ENCODE measurements around the gene SORCS2.

The SORCS2 gene

DNA sequence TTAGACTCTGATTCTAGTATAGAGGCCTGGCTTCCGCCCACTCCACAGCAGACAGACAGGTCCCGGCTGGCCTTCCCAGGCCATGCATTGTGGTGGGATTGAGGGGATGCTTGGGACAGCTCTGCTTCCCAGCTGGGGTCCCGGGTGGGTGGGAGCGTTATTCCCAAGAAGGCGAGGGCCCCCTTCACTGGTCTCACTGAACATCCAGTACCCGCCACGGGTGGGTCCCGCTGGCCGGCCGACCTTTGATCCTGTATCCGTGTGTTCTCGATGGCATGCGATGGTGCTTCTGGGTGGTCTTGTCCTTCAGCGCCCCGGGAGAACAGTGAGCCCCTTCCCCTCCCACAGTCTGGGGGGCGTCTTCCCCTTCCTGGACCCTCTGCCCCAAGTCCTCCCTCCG, 515.9 kb downstream of the SORCS2 start:
- TF ChIP-seq FOXP2 (optimal IDR thresholded peaks at IDR 0.05; ENCODE audit: borderline replicate concordance, extremely low read depth, extremely low read length, insufficient read depth) (no peak), POLR2AphosphoS5 (IDR thresholded peaks at IDR 0.05; ENCODE audit: low read depth, low read length) (no peak), TAF1 (IDR thresholded peaks at IDR 0.05; ENCODE audit: borderline replicate concordance, insufficient read depth, low read length) (no peak), SIN3A (IDR thresholded peaks at IDR 0.05; ENCODE audit: borderline replicate concordance, insufficient read depth, low read length) (no peak)

GRCh38 chr4:7708981-7709380, 516.6 kb downstream of the SORCS2 start:
- TF ChIP-seq POLR2AphosphoS5 (IDR thresholded peaks at IDR 0.05; ENCODE audit: low read depth, low read length) (no peak), FOXP2 (optimal IDR thresholded peaks at IDR 0.05; ENCODE audit: borderline replicate concordance, extremely low read depth, extremely low read length, insufficient read depth) (no peak), REST (IDR thresholded peaks at IDR 0.05; ENCODE audit: insufficient read depth in 1 of 2, low read depth in 2 of 2, low read length in 2 of 2) (no peak), SIN3A (IDR thresholded peaks at IDR 0.05; ENCODE audit: borderline replicate concordance, insufficient read depth, low read length) (no peak), TAF1 (IDR thresholded peaks at IDR 0.05; ENCODE audit: borderline replicate concordance, insufficient read depth, low read length) (no peak)

DNA sequence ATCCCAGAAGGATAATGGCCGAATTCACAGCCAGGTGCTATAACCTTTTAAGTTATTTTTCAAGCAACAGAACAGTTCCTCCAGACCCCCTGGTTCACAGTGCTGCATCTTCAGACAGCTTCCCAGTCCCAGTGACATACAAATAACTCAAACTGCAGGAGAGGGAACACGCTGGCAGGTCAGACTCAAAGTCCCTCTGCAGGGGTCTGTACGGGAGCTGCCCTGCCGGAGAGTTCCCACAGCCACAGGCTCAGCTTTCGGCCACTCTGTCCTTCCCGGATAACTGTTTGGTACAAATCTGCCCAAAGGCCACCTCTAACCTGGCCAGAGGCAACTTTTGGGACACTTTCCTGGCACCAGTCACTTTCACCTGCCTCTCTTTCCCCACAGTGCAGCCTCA, 517.1 kb downstream of the SORCS2 start:
- TF ChIP-seq SIN3A (IDR thresholded peaks at IDR 0.05; ENCODE audit: borderline replicate concordance, insufficient read depth, low read length) (no peak), REST (IDR thresholded peaks at IDR 0.05; ENCODE audit: insufficient read depth in 1 of 2, low read depth in 2 of 2, low read length in 2 of 2) (no peak), TAF1 (IDR thresholded peaks at IDR 0.05; ENCODE audit: borderline replicate concordance, insufficient read depth, low read length) (no peak), POLR2AphosphoS5 (IDR thresholded peaks at IDR 0.05; ENCODE audit: low read depth, low read length) (no peak), FOXP2 (optimal IDR thresholded peaks at IDR 0.05; ENCODE audit: borderline replicate concordance, extremely low read depth, extremely low read length, insufficient read depth) (no peak)

GRCh38 chr4:7710126-7710525, 517.8 kb downstream of the SORCS2 start:
- TF ChIP-seq TAF1 (IDR thresholded peaks at IDR 0.05; ENCODE audit: borderline replicate concordance, insufficient read depth, low read length) (no peak), POLR2AphosphoS5 (IDR thresholded peaks at IDR 0.05; ENCODE audit: low read depth, low read length) (no peak), FOXP2 (optimal IDR thresholded peaks at IDR 0.05; ENCODE audit: borderline replicate concordance, extremely low read depth, extremely low read length, insufficient read depth) (no peak), SIN3A (IDR thresholded peaks at IDR 0.05; ENCODE audit: borderline replicate concordance, insufficient read depth, low read length) (no peak), REST (IDR thresholded peaks at IDR 0.05; ENCODE audit: insufficient read depth in 1 of 2, low read depth in 2 of 2, low read length in 2 of 2) (no peak)

DNA sequence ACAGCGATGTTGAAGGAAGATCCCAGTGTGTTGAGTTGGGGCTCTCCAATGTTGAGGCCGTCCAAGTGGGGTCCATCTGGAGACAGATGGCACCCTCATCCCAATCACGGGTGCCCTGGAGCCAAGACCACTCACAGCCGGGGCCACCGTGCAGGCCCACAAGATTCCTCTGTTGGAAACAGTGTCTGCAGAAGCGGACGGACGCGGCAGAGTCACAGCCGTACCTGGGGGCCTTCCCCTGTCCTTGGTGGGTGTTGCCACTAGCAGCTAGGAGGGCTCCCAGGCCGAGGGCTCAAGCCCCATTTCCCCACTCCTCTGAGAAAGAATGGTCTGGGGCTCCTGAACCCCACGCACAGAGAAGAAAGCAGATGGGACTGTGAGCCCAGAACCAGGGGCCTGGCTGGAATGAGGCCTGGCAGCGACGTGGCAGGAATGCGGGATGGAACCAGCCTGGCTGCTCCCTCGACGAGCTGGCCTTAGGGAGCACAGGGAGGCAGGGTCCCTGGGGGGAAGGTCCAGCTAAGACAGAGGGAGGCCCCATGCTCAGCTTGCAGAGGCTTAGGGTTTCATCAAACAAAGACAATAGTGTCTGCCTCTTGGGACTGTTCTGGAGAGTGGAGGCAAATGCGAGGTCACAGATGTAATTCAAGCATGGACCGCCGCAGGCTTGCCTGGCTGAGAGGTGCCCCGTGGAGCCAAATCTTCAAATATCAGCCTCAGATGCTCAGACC, 518.4 kb downstream of the SORCS2 start:
- TF ChIP-seq REST (IDR thresholded peaks at IDR 0.05; ENCODE audit: insufficient read depth in 1 of 2, low read depth in 2 of 2, low read length in 2 of 2): no peak
- TF ChIP-seq SIN3A (IDR thresholded peaks at IDR 0.05; ENCODE audit: borderline replicate concordance, insufficient read depth, low read length): no peak
- no peak for TF ChIP-seq FOXP2 (optimal IDR thresholded peaks at IDR 0.05; ENCODE audit: borderline replicate concordance, extremely low read depth, extremely low read length, insufficient read depth)
- TF ChIP-seq POLR2AphosphoS5 (IDR thresholded peaks at IDR 0.05; ENCODE audit: low read depth, low read length): no peak
- no peak for TF ChIP-seq TAF1 (IDR thresholded peaks at IDR 0.05; ENCODE audit: borderline replicate concordance, insufficient read depth, low read length)

Measured in PFSK-1 (cell line).